ENCODE data around the gene UMOD.

Gene UMOD

DNA sequence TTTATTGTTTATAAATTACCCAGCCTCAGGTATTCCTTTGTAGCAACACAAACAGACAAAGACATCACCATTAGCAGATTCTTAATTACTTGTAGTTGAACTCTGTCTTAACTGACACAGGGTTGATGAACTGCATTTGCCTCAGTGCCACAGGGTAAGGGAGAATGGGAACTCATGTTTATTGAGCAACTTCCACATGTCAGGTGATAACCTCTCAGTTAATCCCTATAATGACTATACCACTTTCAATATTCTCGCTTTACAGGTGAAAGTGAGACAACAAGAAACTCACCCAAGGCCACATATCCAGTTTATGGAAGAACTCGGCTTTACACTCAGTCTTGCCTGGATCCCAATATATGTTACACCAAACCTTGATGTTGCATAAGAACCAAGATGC lies 43.4 kb upstream of the UMOD start:
- Histone ChIP-seq H3K36me3 (ENCODE audit: insufficient read depth, insufficient read length, low read length) (no peaks in the 10 kb centered on the region), H3K9ac (ENCODE audit: insufficient read length, low read depth) (no peak overlapping the region), H3K4me1 (ENCODE audit: insufficient read depth, insufficient read length) (no peaks in the 10 kb centered on the region), H3K4me3 (ENCODE audit: insufficient read length, low read depth) (no peak overlapping the region), H3K27me3 (ENCODE audit: insufficient read depth, insufficient read length) (no peaks in the 10 kb centered on the region), H3K9me3 (ENCODE audit: insufficient read depth, low read length) (no peaks in the 10 kb centered on the region)
- no peak for DNase-seq (ENCODE audit: low read depth, low spot score)
- no peak for TF ChIP-seq YY1 (IDR thresholded peaks at IDR 0.05; ENCODE audit: insufficient read depth, insufficient read length)
- no peak for TF ChIP-seq SUZ12 (IDR thresholded peaks at IDR 0.05; ENCODE audit: extremely low read depth, insufficient read depth, insufficient read length)
- TF ChIP-seq ZNF274 (IDR thresholded peaks at IDR 0.05; ENCODE audit: low read depth, low read length): no peak

GRCh38 chr16:20393801-20394577 lies 41.5 kb upstream of the UMOD start:
- DNase-seq (ENCODE audit: low read depth, low spot score): no peak
- Histone ChIP-seq H3K36me3 (ENCODE audit: insufficient read depth, insufficient read length, low read length) (no peaks in the 10 kb centered on the region), H3K9me3 (ENCODE audit: insufficient read depth, low read length) (no peaks in the 10 kb centered on the region), H3K9ac (ENCODE audit: insufficient read length, low read depth) (no peak overlapping the region), H3K4me1 (ENCODE audit: insufficient read depth, insufficient read length) (no peaks in the 10 kb centered on the region), H3K4me3 (ENCODE audit: insufficient read length, low read depth) (no peak overlapping the region), H3K27me3 (ENCODE audit: insufficient read depth, insufficient read length) (no peaks in the 10 kb centered on the region)
- no peak for TF ChIP-seq SUZ12 (IDR thresholded peaks at IDR 0.05; ENCODE audit: extremely low read depth, insufficient read depth, insufficient read length)
- no peak for TF ChIP-seq YY1 (IDR thresholded peaks at IDR 0.05; ENCODE audit: insufficient read depth, insufficient read length)
- no peak for TF ChIP-seq ZNF274 (IDR thresholded peaks at IDR 0.05; ENCODE audit: low read depth, low read length)

DNA sequence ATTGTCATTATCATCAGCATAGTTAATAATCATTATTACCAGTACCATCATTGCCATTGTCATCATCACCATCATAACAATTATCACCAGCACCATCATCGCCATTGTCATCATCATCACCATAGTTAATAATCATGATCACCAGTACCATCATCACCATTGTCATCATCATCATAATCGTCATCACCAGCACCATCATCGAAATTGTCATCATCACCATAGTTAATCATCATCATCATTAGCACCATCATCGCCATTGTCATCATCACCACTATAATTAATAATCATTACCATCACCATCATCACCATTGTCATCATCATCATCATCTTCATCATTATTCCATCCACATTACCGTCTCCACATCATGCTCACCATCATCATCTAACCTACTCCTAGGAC lies 38.5 kb upstream of the UMOD start:
- Histone ChIP-seq H3K4me3 (ENCODE audit: insufficient read length, low read depth) (no peak overlapping the region), H3K4me1 (ENCODE audit: insufficient read depth, insufficient read length) (no peaks in the 10 kb centered on the region), H3K36me3 (ENCODE audit: insufficient read depth, insufficient read length, low read length) (no peaks in the 10 kb centered on the region), H3K9ac (ENCODE audit: insufficient read length, low read depth) (no peak overlapping the region), H3K9me3 (ENCODE audit: insufficient read depth, low read length) (no peaks in the 10 kb centered on the region), H3K27me3 (ENCODE audit: insufficient read depth, insufficient read length) (no peaks in the 10 kb centered on the region)
- no peak for TF ChIP-seq SUZ12 (IDR thresholded peaks at IDR 0.05; ENCODE audit: extremely low read depth, insufficient read depth, insufficient read length)
- TF ChIP-seq ZNF274 (IDR thresholded peaks at IDR 0.05; ENCODE audit: low read depth, low read length): no peak
- TF ChIP-seq YY1 (IDR thresholded peaks at IDR 0.05; ENCODE audit: insufficient read depth, insufficient read length): no peak
- no peak for DNase-seq (ENCODE audit: low read depth, low spot score)

- no peak overlapping the region for H3K9ac ChIP-seq (ENCODE audit: insufficient read length, low read depth)
- no peaks in the 10 kb centered on the region for H3K4me1 ChIP-seq (ENCODE audit: insufficient read depth, insufficient read length)
- no peak overlapping the region for H3K4me3 ChIP-seq (ENCODE audit: insufficient read length, low read depth)
- no peak for DNase-seq (ENCODE audit: low read depth, low spot score)
- H3K27me3 ChIP-seq (ENCODE audit: insufficient read depth, insufficient read length): no peaks in the 10 kb centered on the region
- no peaks in the 10 kb centered on the region for H3K9me3 ChIP-seq (ENCODE audit: insufficient read depth, low read length)
- no peak for TF ChIP-seq SUZ12 (IDR thresholded peaks at IDR 0.05; ENCODE audit: extremely low read depth, insufficient read depth, insufficient read length)
- no peak for TF ChIP-seq YY1 (IDR thresholded peaks at IDR 0.05; ENCODE audit: insufficient read depth, insufficient read length)
- TF ChIP-seq ZNF274 (IDR thresholded peaks at IDR 0.05; ENCODE audit: low read depth, low read length): no peak
- no peaks in the 10 kb centered on the region for H3K36me3 ChIP-seq (ENCODE audit: insufficient read depth, insufficient read length, low read length)
Measured at GRCh38 chr16:20388854-20389253, 36.3 kb upstream of the UMOD start.

DNA sequence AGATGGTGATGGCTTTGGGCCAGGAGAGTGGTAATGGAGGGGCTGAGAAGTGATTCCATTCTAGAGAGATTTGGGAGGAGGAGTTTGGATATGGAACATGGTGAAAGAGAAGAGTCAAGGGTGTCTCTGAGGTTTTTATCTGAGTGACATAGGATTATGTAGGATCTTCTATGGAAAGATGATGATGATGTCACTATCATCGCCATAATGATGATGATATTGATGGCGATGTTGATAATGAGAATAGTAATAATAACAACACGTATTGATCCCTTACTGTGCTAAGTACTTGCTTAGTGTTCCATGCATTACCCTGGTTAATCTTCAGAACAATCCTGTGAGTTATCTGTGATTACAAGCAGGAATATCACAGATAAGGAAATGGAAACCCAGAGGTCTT lies 35.5 kb upstream of the UMOD start:
- no peak for DNase-seq (ENCODE audit: low read depth, low spot score)

DNA sequence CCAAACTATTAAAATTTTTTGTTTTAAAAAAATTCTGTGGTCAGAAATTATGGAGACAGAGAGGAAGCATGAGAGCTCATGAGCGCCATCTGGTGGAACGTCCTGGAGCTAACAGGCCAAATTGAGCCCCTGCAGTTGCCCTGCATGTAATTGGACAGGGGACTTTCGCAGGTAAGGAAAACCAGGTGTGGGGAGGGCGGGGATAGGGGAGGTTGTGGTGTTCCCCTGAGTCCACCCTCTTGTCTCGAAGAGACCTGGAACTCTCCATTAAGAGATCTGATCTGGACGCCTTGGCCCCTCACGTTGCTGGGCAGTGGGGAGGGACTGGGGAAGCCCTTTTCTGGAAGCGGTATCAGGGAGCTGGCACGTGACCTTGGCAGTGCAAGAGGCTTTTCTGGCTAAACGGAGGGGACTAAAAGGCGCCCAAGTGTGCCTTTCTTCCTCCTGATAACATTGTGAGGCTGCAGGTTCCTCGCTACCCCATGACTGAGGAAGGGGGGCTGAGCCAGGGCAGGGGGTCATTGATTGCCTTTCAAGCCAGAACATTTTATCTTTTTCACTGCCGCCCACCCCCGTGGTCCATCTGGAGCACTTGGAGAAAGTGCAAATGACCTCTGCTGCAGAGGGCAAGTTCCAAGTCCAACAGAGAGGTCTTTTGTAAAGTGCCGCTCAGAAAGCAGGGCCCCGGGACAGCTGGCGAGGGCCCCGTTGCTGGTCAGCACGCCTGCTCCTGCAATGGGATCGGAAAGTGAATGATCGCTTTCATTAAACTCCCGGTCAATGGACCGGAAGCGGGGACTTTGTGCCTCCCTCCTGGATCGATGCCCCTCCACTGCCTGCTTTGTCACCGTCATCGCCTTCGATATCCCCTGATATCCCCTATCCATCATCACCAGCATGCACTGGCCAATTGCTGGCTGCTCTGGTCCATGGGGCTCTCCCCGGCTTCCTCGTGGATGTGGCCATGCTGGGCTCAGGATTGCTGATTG lies 33.6 kb upstream of the UMOD start:
- H3K9me3 ChIP-seq (ENCODE audit: insufficient read depth, low read length): no peaks in the 10 kb centered on the region
- no peaks in the 10 kb centered on the region for H3K27me3 ChIP-seq (ENCODE audit: insufficient read depth, insufficient read length)
- no peaks in the 10 kb centered on the region for H3K36me3 ChIP-seq (ENCODE audit: insufficient read depth, insufficient read length, low read length)
- TF ChIP-seq ZNF274 (IDR thresholded peaks at IDR 0.05; ENCODE audit: low read depth, low read length): no peak
- H3K9ac ChIP-seq (ENCODE audit: insufficient read length, low read depth): no peak overlapping the region
- H3K4me3 ChIP-seq (ENCODE audit: insufficient read length, low read depth): no peak overlapping the region
- H3K4me1 ChIP-seq (ENCODE audit: insufficient read depth, insufficient read length): no peaks in the 10 kb centered on the region
- peak; percentile 32 for DNase-seq (ENCODE audit: low read depth, low spot score)

More for the DNA sequence above, 35.5 kb upstream of the UMOD start:
- Histone ChIP-seq H3K9ac (ENCODE audit: insufficient read length, low read depth) (no peak overlapping the region), H3K4me1 (ENCODE audit: insufficient read depth, insufficient read length) (no peaks in the 10 kb centered on the region), H3K36me3 (ENCODE audit: insufficient read depth, insufficient read length, low read length) (no peaks in the 10 kb centered on the region), H3K9me3 (ENCODE audit: insufficient read depth, low read length) (no peaks in the 10 kb centered on the region), H3K27me3 (ENCODE audit: insufficient read depth, insufficient read length) (no peaks in the 10 kb centered on the region), H3K4me3 (ENCODE audit: insufficient read length, low read depth) (no peak overlapping the region)
- no peak for TF ChIP-seq SUZ12 (IDR thresholded peaks at IDR 0.05; ENCODE audit: extremely low read depth, insufficient read depth, insufficient read length)
- no peak for TF ChIP-seq ZNF274 (IDR thresholded peaks at IDR 0.05; ENCODE audit: low read depth, low read length)
- TF ChIP-seq YY1 (IDR thresholded peaks at IDR 0.05; ENCODE audit: insufficient read depth, insufficient read length): no peak

Measured in NT2/D1 (cell line).